Activated effector memory CD4-positive, alpha-beta T cell treated with Interleukin-2 at 50 U/mL for 16 hours (primary cell): ENCODE measurements around the gene NAT14.
A peak's percentile ranks its signal among the peaks of the same experiment; 100 is the strongest.
"Not testable (repeated sequence)": the region's sequence is repeated elsewhere in the genome, so short reads cannot be mapped to it uniquely, and the experiment has no call there.

Source experiments
- DNase-seq: peaks from one replicate; pipeline ENCODE4 v3.0.0-alpha.2; 2020

The NAT14 gene, protein sequence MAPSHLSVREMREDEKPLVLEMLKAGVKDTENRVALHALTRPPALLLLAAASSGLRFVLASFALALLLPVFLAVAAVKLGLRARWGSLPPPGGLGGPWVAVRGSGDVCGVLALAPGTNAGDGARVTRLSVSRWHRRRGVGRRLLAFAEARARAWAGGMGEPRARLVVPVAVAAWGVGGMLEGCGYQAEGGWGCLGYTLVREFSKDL

DNA sequence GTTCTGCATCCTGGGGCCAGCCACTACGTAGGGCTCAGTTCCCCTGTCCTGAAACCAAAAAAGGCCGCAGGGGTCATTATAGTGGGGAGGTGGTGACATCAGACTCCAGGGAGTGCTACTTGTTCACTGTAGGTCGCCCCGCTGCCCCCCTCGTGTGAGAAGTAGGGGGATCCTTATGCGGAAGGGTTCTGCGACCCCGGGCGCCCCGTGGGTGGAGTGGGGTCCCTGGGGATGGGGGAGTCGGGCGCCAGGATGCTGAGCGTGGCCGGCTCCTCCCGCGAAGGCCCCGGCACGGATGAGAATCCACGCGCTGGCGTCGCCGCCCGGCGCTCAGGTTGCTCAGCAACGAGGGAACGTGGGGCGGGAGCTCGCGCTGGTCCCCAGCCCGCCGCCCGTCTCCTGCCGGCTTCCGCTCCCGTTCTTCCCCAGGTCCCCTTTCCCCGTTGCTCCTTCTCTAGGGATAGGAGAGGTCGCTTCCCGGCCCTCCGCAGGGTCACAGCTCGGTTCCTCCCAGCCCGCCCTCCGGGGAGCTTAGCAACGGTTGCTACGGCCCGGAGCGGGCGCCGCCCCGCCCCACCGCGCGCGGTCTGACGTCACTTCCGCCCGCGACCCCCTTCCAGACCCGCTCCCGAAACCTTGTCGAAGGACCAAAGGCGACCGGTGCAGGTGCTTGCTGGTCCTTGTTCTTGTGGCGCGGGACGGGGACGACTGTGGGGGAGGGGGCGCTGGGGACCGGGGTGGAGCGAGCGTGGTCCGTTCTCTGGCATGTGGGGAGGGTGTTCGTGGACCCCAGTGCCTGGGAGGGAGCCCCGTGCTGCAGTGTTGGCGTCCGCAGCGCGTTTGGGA, at the start of gene NAT14:
NAT14 (plus strand) TSS at position 596 of the 846 bp plus-strand sequence. CDS start 521 bp downstream, outside the sequence.
- peak; percentile 43 for DNase-seq

DNA sequence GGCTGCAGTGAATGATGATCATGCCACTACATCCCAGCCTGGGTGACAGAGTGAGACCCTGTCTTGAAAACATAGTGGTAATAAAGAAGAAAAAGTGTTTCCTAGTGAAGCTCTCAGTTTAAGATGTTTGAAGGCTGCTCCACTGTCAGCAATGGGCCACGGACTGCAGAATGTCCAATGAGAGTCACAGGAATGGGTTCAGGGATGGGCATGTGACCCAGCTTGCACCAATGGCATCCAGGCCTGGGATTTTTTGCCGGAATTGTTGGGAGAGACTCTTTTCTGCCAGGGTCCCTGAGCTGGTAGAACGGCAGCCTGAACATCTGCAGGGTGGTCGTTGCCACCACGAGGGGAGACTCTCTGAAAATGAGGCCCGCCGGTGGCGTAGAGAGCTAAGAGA, 48.1 kb upstream of the NAT14 start:
- no peak for DNase-seq

DNA sequence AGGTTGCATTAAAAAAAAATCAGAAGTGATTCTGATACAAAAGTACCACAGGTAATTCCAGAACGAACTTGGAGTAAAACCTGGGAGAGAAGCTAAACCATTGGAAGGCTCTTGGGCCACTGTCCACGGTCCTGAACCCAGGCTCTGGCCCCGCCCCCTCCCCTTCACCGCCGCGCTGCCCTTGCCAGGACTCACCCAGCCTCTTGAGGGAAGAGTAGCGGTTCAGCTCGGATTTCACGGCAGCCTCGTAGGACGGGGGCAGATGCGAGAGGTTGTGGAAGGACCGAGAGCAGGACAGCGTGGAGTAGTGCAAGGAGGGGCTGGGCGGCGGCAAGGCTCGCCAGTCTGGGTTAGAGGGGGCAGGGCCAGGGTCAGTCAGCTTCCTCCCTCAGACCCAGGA, 47.6 kb upstream of the NAT14 start:
- no peak for DNase-seq

DNA sequence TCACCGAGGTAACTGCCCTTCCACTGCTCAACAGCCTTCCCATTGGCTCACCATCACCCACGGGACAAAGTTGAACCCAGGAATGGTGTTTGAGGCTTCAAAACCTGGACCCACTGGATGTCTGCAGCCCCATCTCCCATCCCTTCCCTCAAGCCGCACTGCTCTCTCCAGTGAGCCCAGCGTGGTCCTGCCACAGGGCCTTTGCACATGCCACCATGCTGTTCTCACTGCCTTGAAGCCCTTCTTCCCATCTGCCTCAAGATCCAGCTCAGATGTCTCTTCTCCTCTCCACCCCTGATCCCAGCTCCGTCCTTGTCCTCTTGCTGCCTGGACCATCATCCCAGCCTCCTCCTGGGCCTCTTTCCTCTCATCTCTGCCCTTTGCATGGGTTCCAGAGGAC, 45.9 kb upstream of the NAT14 start:
- DNase-seq, result no peak

DNA sequence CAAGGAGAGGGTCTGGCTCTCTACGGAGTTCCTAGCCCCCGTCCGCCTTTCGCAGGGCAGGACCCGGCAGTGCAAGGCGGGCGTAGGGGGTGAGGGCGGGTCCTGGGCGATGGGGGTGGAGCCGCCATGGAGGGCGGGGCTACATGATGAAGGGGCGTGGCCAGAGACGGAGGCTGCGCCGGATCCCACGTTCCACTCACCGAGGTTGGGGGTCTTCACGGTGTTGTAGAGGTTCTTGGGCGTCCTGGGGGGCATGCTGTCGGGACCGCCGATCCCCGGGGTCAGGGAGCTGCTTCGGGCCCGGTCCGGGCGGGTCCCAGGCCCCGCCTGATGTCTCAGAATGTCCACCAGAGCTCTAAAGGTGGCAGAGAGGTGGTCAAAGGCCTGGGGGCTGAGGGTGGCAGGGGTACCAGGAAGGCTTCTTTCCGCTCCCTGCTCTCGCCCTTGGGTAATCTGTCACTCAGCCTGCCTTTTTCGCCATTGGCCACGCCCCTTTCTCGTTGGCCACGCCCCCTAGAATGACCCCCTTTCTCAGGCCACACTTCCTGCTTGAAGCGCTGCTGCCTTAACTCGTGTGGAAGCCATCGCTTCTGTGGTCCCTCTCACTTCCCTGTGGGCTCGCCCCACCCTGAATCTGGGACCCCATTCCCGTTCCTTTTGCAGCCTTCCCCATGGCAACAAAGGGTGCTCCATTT, 44.4 kb upstream of the NAT14 start:
- DNase-seq, result no peak

DNA sequence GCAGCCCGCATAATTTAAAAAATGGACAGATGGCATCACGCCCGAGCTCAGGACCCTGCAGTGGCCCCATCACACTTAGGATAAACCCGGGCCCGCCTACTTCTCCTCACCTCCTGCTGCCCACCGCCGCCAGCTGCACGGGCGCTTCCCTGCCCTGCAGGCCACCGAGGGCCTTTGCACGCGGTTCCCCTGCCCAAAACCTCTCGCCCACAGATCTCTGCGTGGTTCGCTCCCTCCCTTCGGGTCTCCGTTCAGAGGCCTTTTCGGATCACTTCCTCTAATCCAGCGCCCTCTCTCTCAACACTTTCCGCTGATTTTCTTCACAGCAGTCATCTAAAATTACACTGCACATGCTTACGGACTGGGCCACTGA, 43.7 kb upstream of the NAT14 start:
- DNase-seq, result no peak

DNA sequence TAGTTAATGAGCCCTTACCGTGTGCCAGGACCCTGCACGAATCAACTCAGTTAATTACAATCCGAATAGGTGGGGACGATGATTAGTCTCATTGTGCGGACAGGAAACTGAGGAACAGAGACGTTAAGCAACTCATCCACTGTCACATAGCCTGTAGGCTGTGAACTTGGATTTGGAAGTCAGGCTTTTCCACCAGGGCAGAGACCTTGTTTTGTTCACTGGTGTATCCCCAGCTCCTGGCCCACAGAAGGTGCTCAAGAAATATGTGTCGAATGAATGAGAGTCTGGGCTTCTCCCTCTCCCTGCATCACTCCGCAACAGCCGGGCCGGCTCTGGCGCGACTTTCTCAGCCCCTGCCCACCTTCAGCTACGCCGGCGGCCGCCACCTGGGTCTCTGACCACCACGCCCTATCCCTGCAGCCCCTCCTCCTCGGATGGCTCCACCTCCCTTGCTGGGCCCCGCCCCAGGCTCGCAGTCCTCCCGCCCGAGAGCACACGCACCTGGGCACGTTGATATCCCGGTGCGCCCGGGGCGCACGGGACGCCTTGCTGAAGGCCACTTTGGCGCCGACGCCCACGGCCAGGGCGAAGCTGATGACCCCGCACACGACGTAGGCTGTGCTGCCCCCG, 43.2 kb upstream of the NAT14 start:
- DNase-seq, result no peak

DNA sequence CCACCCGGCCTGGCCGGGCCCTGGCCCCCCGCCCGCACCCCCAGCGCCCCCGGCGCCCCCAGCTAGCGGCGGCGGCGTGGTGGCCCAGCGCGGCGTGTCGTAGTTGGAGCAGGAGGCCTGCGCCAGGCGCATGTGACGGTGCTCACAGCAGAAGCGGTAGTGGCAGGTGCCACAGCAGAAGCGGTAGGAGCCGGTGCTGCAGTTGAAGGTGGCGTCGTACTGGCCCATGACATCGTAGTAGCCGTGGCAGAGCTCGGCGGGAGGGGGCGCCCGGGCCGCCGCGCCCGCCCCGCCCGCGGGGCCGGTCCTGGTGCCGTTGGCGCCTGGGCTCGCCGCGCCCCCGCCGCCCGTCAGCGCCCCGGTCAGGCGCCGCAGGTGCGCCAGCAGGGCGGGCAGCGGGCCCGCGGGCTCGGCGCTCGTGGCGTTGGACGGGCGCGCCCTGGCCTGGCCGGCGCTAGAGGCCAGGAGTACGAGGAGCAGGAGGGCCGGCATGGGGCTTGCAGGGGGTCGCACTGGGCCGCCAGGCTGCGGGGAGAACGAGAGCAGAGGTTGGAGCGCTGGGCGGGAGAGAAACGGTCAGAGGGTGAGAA, 42.5 kb upstream of the NAT14 start:
- DNase-seq, result no peak

DNA sequence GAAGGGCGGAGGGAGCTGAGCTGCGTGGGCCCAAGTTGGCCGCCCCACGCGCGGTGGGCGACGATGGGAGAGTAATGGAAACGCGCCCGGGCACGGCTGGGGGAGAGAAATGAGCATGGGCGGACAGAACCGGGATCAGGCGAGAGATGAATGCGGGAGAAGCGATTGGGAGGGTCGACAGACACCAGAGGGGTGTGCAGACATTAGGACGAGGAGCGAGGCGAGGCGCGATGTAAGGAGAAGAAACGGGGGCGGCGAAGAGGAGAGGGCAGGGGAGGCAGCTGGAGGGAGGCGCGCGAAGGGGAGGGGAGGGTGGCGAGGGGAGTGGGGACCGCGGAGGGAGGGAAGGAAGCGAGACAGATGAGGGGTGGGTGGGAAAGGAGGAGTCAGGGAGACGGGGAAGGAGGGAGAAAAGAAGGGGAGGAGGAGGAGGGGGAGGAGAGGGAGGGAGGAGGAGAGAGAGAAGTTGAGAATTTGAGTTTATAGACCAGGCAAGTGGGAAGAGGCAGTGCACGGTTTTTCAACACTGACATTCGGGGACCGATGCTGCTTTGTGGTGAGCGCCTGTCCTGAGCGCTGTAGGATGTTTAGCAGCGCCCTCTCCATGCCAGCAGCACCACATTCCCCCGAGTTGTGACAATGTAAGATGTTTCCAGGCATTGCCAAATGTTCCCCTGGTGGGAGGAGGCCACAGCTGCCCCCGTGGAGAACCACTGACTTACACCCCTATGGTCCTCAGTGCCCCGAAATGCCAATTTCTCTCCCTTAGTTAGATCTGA, 41.8 kb upstream of the NAT14 start, which contains the start of gene SHISA7:
SHISA7 (minus strand) TSS at position 256 of the 779 bp plus-strand sequence. CDS start 437 bp downstream, outside the sequence.
- no peak for DNase-seq

DNA sequence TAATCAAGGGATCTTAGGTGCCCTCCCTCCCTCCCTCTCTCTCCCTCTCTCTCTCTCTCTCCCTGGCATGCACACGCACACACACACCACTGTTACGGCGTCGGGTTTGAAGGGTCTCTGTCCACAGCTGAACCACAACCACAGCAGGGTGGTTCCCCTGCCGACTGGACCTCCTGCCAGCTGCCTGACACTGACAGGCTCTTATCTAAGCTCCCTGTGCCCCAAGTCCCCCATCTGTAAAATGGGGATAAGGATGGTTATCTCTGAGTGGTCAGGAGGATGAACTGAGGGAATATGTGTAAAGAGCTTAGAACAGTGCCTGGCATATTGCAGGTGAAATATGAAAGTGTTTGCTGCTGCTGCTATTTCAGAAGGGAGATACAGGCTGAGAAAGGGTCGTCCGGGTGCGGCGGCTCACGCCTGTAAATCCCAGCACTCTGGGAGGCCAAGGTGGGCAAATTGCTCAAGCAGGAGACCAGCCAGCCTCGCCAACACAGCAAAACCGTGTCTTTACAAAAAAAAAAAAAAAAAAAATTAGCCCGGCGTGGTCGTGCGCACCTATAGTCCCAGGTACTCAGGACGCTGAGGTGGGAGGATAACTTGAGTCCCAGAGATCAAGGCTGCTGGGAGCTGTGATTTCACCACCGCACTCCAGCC, 41.0 kb upstream of the NAT14 start:
- no peak for DNase-seq

DNA sequence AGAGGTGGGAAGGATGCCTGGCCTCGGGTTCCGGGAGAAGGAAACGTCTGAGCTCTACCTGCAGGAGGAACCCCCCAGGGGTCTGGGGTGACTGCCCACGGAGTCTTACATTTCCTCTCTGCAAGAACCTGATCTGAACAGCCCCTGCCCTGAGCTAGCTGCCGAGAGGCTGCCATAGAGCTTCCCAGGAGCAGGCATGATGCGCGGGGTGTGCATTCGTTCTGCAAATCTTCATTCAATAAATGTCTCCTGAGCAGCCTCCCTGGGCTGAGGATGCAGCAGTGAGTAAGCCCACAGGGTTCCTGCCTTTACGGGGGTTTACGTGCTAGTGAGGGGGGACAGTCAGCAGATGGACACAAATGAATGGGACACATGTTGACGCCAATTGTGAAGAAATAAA, 40.3 kb upstream of the NAT14 start:
- no peak for DNase-seq

DNA sequence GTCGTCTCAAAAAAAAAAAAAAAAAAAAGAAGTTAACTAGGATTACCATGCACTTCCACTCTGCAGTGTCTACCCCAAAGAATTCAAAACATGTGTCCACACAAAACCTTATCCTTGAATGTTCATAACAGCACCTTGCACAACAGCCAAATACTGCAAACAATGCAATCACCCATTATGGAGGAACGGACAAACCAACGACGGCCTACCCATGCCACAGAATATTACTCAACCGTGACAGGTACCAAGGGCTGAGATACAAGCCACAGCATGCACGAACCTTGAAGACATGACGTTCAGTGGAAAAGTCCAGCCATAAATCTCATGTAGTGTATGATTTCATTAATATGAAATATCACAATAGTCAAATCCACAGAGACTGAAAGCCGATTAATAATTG, 38.9 kb upstream of the NAT14 start:
- DNase-seq, result no peak

DNA sequence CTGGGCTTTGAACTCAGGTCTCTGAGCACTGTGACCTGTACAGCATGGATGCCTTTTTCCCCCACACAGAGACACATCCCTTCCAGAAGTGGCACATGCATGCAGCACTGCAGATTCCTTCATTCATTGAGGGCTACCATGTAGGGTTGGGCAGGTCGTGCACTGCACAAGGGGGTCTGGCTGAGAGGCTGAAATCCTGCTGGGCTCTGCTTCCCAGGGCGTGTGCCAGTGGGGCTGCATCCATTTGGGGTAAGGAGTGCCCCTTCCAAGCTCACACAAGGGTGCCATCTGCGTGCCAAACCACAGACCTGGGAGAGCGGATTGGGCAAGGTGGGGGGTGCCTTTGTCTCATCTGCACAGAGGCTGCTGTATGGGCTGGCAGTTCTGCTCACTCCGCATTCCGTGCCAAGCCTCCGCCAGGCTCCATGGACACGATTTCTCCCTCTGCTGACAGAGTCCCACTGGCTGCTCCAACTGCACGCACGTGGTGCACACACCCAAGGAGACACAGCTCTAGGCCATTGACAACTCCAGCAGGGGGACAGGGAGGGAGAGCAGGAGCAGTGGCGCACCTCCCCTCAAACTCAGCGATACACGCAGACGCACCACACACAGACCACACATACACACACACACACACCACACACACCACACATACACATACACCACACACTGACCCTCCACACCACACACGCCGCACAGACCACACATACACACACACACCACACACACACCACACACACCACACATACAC, 37.4 kb upstream of the NAT14 start:
- no peak for DNase-seq

DNA sequence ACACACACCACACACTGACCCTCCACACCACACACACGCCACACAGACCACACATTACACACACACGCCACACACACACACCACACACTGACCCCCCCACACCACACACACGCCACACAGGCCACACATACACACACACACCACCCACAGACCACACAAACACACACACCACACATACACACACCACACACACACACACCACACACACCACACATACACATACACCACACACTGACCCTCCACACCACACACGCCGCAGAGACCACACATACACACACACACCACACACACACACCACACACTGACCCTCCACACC, 36.9 kb upstream of the NAT14 start:
- DNase-seq, result not testable (repeated sequence)

DNA sequence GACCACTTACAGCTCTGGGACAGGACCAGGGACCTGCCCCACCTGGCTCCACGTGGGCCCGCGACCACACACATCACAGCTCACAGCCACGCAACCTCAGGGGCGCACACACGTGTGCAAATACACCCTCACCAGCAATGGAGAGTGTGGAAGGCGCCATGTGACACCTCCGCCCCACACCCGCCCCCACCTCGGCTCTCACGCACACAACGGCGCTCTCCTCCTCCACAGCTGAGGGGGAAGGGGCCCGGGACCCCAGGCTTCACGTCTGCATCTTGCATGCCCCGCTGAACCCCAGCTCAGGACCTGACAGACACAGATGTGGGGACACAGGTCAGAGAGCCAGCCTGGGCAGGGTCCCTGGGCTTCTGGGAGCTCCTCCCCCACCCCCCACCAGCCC, 35.5 kb upstream of the NAT14 start:
- DNase-seq, result no peak

DNA sequence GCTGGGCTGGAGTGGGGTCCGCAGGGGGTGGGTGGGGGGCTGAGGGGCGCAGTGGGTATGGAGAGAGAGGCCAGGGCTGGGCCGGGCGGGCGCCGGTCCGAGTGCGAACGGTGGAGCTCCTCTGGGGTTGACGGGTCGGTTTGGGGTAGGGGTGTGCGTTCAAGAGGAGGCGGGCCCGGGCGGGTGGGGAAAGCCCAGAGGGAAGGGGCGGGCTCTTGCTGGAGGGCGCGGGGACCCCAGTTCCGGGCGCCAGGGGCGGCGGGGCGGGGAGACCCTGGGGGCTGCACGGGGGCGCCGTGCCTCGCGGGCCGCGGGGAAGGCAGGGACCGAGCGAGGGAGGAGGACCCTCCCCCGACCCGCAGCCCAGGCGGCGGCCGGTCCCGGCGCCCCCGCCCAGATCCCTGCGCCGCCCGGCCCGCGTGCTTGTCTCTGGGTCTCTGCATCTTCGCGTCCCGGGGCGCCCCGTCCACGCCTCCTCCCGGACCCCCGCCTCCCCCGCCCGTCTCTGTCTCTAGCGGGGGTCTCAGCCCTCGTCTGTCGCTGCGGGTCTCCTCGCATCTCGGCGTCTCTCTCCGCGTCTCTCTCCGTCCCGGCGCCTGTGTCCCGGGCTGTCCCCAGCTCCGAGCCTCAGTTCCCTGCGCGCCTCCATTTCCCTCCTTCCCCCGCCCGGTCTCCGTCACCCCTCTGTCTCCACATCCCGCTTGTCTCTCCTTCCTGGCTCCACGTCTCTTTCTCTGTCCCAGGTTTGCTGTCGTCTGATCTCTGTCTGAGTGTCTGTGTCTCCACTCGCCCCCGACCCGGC, 33.6 kb upstream of the NAT14 start:
- DNase-seq, result no peak

DNA sequence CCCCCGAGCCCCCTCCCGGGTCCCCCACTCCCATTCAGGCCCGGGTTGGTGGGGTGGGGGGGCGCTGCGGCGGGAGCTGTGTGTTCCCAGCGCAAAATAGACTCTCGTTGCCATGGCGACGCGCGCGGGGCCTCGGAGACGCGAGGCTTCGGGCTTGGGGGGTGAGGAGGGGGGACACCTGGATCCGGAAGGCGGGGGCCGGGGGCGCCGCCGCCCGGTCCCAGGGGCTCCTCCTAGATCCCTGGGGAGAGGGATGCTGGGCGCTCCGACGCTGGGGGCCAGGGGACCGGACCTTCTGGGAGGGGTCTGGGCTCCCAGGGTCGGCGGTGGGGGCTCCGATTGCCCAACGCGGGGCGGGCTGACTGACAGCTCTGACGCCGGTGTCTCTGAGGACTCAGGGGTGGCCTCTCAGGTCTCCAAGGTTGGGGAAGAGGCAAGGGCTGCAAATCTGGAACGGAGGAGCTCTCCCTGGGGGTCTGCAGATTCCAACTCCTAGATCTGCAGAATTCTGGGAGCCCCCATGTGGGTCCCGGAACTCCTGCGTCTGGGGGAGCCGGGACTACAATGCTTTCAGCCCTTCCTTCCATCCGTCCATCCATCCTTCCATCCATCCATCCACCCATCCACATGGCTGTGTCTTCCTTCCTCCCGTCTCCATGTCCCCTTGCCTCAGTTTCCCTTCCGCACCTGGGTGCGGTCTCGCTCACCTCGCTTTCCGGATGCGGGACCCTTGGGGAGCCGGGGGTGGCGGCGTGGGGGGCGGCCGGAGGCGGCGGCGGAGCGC, 32.8 kb upstream of the NAT14 start:
- DNase-seq, result no peak

DNA sequence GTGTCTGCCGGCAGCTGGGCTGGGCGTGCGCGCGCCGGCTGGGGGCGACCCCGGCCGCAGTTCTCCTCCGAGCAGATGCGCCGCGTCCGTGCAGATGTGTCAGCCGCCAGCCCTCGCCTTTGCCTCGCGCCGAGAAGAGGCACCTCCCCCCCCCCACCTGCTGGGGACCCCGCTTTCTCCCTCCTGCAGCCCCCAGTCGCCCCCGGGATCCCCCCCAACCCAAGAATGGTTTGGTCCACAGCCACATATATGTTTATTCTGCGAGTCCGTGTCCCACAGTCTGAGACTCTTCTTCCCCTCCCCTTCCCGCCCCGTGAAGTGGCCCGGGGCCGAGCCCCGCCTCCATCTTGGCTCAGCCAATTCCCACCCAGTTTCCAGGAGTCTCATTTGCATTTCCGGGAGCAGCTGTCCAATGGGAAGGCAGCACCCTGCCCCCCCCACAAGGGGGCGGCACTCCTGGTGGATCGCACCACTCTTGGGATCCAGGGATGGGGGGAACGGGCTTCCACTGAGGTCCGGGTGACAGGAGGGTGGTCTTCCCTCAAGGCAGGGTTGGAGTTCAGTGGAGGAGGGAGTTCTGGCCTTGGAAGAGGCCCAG, 32.1 kb upstream of the NAT14 start:
- no peak for DNase-seq
